ENCODE results near the gene ZNF804B.

The ZNF804B gene

GRCh38 chr7:88910516-88910915 is 151.0 kb downstream of the ZNF804B start:
- TF ChIP-seq CTCF (IDR thresholded peaks at IDR 0.05; ENCODE audit: insufficient read depth, low read length, poor library complexity, severe bottlenecking): no peak
- no peak for DNase-seq (ENCODE audit: extremely low read depth, insufficient read length)
- H3K4me3 ChIP-seq (replicated peaks; ENCODE audit: low read depth, low read length): no peak overlapping the region
- no peaks in the 10 kb centered on the region for H3K36me3 ChIP-seq (ENCODE audit: control insufficient read depth, insufficient read depth, low read length)
- no peaks in the 10 kb centered on the region for H3K27me3 ChIP-seq (replicated peaks; ENCODE audit: control insufficient read depth, insufficient read depth, low read length)

- no peak for TF ChIP-seq CTCF (IDR thresholded peaks at IDR 0.05; ENCODE audit: insufficient read depth, low read length, poor library complexity, severe bottlenecking)
- no peak for DNase-seq (ENCODE audit: extremely low read depth, insufficient read length)
- H3K4me3 ChIP-seq (replicated peaks; ENCODE audit: low read depth, low read length): no peak overlapping the region
Observed at GRCh38 chr7:88912852-88913251, 153.4 kb downstream of the ZNF804B start.

GRCh38 chr7:88915615-88916014 is 156.1 kb downstream of the ZNF804B start:
- no peak for DNase-seq (ENCODE audit: extremely low read depth, insufficient read length)
- H3K4me3 ChIP-seq (replicated peaks; ENCODE audit: low read depth, low read length): no peak overlapping the region
- no peak for TF ChIP-seq CTCF (IDR thresholded peaks at IDR 0.05; ENCODE audit: insufficient read depth, low read length, poor library complexity, severe bottlenecking)
- no peaks in the 10 kb centered on the region for H3K36me3 ChIP-seq (ENCODE audit: control insufficient read depth, insufficient read depth, low read length)
- H3K27me3 ChIP-seq (replicated peaks; ENCODE audit: control insufficient read depth, insufficient read depth, low read length): no peaks in the 10 kb centered on the region

More at GRCh38 chr7:88912852-88913251, 153.4 kb downstream of the ZNF804B start:
- H3K36me3 ChIP-seq (ENCODE audit: control insufficient read depth, insufficient read depth, low read length): no peaks in the 10 kb centered on the region
- no peaks in the 10 kb centered on the region for H3K27me3 ChIP-seq (replicated peaks; ENCODE audit: control insufficient read depth, insufficient read depth, low read length)

GRCh38 chr7:88919478-88920131 is 160.1 kb downstream of the ZNF804B start:
- TF ChIP-seq CTCF (IDR thresholded peaks at IDR 0.05; ENCODE audit: insufficient read depth, low read length, poor library complexity, severe bottlenecking): no peak
- no peaks in the 10 kb centered on the region for H3K36me3 ChIP-seq (ENCODE audit: control insufficient read depth, insufficient read depth, low read length)
- no peak for DNase-seq (ENCODE audit: extremely low read depth, insufficient read length)
- no peaks in the 10 kb centered on the region for H3K27me3 ChIP-seq (replicated peaks; ENCODE audit: control insufficient read depth, insufficient read depth, low read length)
- H3K4me3 ChIP-seq (replicated peaks; ENCODE audit: low read depth, low read length): no peak overlapping the region

GRCh38 chr7:88922944-88923343 is 163.4 kb downstream of the ZNF804B start:
- no peak overlapping the region for H3K4me3 ChIP-seq (replicated peaks; ENCODE audit: low read depth, low read length)
- no peaks in the 10 kb centered on the region for H3K27me3 ChIP-seq (replicated peaks; ENCODE audit: control insufficient read depth, insufficient read depth, low read length)
- TF ChIP-seq CTCF (IDR thresholded peaks at IDR 0.05; ENCODE audit: insufficient read depth, low read length, poor library complexity, severe bottlenecking): no peak
- H3K36me3 ChIP-seq (ENCODE audit: control insufficient read depth, insufficient read depth, low read length): no peaks in the 10 kb centered on the region
- no peak for DNase-seq (ENCODE audit: extremely low read depth, insufficient read length)

- DNase-seq (ENCODE audit: extremely low read depth, insufficient read length): no peak
- H3K4me3 ChIP-seq (replicated peaks; ENCODE audit: low read depth, low read length): no peak overlapping the region
- H3K36me3 ChIP-seq (ENCODE audit: control insufficient read depth, insufficient read depth, low read length): no peaks in the 10 kb centered on the region
- no peaks in the 10 kb centered on the region for H3K27me3 ChIP-seq (replicated peaks; ENCODE audit: control insufficient read depth, insufficient read depth, low read length)
- no peak for TF ChIP-seq CTCF (IDR thresholded peaks at IDR 0.05; ENCODE audit: insufficient read depth, low read length, poor library complexity, severe bottlenecking)
Observed at GRCh38 chr7:88928276-88928675, 168.8 kb downstream of the ZNF804B start.

All from GM06990 (cell line).